ENCODE results near the gene CRACR2A. TPM values are rescaled to one million over a fixed set of nuclear protein-coding genes. Genes with fewer than 3 reads are reported as not detected.

Gene CRACR2A
- total RNA-seq, 2 experiments from 2014 or later, result 24.5 to 26.0 TPM

DNA sequence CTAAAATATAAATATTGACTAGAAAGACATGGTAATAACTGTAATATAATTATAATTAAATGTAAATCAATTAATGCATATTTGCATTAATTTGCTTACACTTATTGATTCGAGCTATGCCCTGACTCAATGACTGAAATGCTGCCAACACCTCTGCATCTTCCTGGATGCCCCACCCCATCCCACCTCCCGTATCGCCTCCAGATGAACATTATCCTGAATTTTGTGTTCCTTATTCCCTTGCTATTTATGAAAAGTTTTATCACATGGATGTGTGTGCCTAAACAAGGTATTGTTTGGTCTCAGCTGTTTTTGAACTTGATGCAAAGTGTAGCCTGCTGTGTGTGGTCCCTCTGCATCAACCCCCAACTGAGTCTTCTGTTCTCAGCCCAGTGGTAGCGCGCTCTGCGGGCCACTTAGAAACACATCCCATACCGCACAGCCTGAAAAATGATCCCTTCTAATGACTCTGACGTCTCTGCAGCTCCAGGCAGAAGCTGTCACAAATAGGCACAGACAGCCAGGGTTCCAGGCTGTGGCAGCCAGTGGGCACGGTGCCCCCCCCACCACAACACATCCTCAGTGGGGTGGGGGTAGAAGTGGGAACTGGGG, 165.4 kb downstream of the CRACR2A start:
- H3K4me1 Mint-ChIP-seq, result no peaks in the 10 kb centered on the region
- H3K36me3 Mint-ChIP-seq, result peaks cover 1% of the 10 kb centered on the region
- peaks cover 1% of the 10 kb centered on the region for H3K9me3 Mint-ChIP-seq

DNA sequence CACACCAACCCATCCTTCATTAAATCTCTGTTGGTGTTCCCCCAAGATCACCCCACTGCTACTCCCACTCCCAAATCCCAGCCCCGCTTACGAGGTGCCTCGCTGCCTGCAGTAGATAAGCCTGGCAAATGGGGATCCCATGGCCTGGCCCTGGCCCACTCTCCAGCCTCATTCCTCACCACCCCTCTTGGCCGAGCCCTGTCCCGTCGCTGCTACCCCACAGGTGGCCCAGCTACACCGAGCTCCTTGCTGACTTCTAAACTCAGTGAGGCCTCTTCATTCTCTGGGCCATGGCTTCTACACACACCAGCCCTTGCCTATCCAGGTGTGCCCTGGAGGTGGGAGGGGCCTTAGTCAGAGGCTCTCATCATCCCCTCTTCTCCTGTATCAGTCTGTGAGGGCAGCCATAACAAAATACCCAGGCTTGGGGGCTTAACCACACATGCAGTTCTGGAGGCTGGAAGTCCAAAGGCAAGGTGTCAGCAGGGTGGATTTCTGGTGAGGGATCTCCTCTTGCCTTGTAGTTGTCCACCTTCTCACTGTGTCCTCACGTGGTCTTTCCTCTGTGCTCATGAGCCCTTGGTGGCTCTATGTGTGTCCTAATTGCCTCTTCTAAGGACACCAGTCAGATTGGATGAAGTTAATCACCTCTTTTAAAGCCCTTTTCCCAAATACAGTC, 169.1 kb downstream of the CRACR2A start:
- H3K9me3 Mint-ChIP-seq, result peaks cover 1% of the 10 kb centered on the region
- no peaks in the 10 kb centered on the region for H3K4me1 Mint-ChIP-seq
- no peak overlapping the region for H3K27ac Mint-ChIP-seq
- no peak for DNase-seq
- H3K36me3 Mint-ChIP-seq, result peaks cover 1% of the 10 kb centered on the region
- no peaks in the 10 kb centered on the region for H3K27me3 Mint-ChIP-seq
- no peak overlapping the region for H3K4me3 Mint-ChIP-seq

More for the DNA sequence above, 165.4 kb downstream of the CRACR2A start:
- DNase-seq, result no peak
- Mint-ChIP-seq H3K27ac (no peak overlapping the region), H3K4me3 (no peak overlapping the region), H3K27me3 (peaks cover 3% of the 10 kb centered on the region)

DNA sequence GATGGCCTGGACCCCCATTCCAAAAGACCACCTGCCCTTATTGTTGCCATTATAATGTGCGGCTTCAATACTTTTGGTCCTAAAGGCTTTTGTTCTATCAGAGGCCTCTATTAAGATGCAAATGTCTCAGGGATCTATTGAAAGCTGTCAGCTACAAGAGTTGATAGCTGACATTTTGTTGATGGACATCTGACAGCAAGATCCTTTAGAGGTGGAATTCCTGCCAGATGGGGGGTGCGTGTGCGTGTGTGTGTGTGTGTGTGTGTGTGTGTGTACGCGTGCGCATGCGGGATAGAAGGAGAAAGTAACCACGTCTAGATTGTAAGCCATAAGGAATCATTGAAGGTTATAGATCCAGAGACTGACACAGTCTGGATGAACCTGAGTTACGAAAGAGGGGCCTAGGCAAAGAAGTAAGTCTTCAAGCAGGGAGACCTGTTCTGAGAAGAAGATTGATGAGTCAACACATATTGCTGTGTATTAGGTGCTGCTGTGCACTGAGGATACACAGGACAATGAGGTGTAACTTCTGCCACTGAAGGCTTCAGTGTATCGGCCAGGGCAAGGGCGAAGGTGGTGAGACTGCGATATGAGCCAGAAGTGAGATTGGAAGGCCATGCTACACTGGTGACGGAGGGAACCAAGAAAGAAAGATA, 172.7 kb downstream of the CRACR2A start:
- Mint-ChIP-seq H3K27ac (no peak overlapping the region), H3K36me3 (peaks cover 1% of the 10 kb centered on the region), H3K4me3 (no peak overlapping the region), H3K9me3 (peaks cover 1% of the 10 kb centered on the region), H3K4me1 (no peaks in the 10 kb centered on the region), H3K27me3 (no peaks in the 10 kb centered on the region)
- no peak for DNase-seq

GRCh38 chr12:3579446-3580093, 173.3 kb downstream of the CRACR2A start:
- Mint-ChIP-seq H3K27ac (no peak overlapping the region), H3K4me3 (no peak overlapping the region), H3K36me3 (peaks cover 1% of the 10 kb centered on the region), H3K27me3 (no peaks in the 10 kb centered on the region), H3K4me1 (no peaks in the 10 kb centered on the region), H3K9me3 (peaks cover 1% of the 10 kb centered on the region)
- no peak for DNase-seq

- Mint-ChIP-seq H3K4me3 (no peak overlapping the region), H3K27ac (no peak overlapping the region), H3K4me1 (no peaks in the 10 kb centered on the region), H3K9me3 (no peaks in the 10 kb centered on the region), H3K36me3 (no peaks in the 10 kb centered on the region), H3K27me3 (no peaks in the 10 kb centered on the region)
- no peak for DNase-seq
These were observed 174.4 kb downstream of the CRACR2A start for GRCh38 chr12:3578557-3578956.

DNA sequence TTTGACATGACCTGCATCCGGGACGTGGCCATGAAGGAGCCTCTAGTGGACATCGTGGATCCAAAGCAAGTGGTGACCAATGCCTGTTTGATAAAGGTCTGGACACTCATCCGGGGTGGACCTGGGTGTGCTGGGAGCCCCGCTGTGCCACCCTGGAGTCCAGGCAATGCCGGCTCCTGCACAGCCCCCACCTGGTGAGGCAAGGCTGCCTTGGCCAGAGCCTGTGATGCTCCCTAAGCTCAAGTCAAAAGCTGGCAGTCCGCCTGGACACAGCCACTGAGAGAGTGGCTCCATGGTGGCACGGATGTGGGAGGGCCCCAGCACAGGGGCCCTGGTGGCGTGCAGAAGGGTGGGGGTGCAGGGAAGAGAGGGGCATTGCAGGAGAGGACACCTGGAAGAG, 176.0 kb downstream of the CRACR2A start:
- Mint-ChIP-seq H3K9me3 (no peaks in the 10 kb centered on the region), H3K4me3 (no peak overlapping the region), H3K36me3 (no peaks in the 10 kb centered on the region), H3K27me3 (no peaks in the 10 kb centered on the region), H3K4me1 (peaks cover 1% of the 10 kb centered on the region), H3K27ac (no peak overlapping the region)
- no peak for DNase-seq

DNA sequence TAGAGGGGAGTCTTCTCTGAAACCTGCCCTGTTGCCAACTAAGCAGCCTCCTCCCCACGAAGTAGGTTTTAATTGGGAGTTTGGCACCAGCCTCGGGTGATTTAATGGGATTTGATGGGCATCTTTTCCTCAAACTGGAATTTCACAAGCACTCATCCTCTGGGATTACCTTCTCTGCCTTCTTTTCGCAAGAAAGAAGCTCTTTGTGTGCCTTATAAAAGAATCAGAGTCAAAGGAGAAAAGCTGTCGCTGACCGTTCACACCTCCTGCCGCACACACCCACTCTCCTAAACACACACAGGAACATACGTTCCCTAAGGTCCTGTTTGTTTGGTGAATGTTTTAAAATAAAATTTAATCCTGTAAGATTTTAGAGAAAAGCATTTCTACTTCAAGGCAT, 177.9 kb downstream of the CRACR2A start:
- DNase-seq, result no peak
- Mint-ChIP-seq H3K36me3 (no peaks in the 10 kb centered on the region), H3K4me1 (peaks cover 2% of the 10 kb centered on the region), H3K27me3 (no peaks in the 10 kb centered on the region), H3K9me3 (no peaks in the 10 kb centered on the region), H3K27ac (no peak overlapping the region), H3K4me3 (no peak overlapping the region)

- DNase-seq, result no peak
- Mint-ChIP-seq H3K36me3 (no peaks in the 10 kb centered on the region), H3K9me3 (no peaks in the 10 kb centered on the region), H3K4me1 (peaks cover 2% of the 10 kb centered on the region), H3K27ac (no peak overlapping the region), H3K4me3 (no peak overlapping the region), H3K27me3 (no peaks in the 10 kb centered on the region)
These were observed 180.3 kb downstream of the CRACR2A start for GRCh38 chr12:3572560-3572959.

- Mint-ChIP-seq H3K4me1 (peaks cover 2% of the 10 kb centered on the region), H3K4me3 (no peak overlapping the region), H3K27ac (no peak overlapping the region), H3K27me3 (no peaks in the 10 kb centered on the region), H3K36me3 (no peaks in the 10 kb centered on the region), H3K9me3 (no peaks in the 10 kb centered on the region)
- no peak for DNase-seq
These were observed 181.2 kb downstream of the CRACR2A start for GRCh38 chr12:3571724-3572123.

DNA sequence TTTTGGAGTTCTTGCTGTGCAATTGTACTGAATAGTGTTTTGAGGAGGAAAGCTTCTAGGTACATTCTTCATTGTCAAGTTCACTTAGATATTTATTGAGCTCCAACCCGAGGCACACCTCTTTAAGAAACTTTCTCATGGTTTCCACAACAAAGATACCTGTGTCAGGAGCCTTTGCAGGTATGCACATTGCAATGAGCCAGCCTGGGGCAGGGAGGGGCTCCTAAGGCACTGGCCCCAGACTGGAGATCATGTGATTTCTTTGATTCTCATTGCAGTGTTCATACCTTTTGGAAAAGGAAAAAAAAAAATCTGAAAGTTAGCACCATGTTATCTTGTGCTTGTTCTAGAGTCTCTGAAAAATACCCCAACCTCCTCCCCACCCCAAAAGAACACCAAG, 181.6 kb downstream of the CRACR2A start:
- Mint-ChIP-seq H3K36me3 (no peaks in the 10 kb centered on the region), H3K4me1 (peaks cover 2% of the 10 kb centered on the region)
- DNase-seq, result no peak

GRCh38 chr12:3568695-3569094, 184.2 kb downstream of the CRACR2A start:
- Mint-ChIP-seq H3K4me3 (no peak overlapping the region), H3K36me3 (no peaks in the 10 kb centered on the region), H3K27ac (no peak overlapping the region), H3K4me1 (peaks cover 2% of the 10 kb centered on the region), H3K9me3 (no peaks in the 10 kb centered on the region), H3K27me3 (no peaks in the 10 kb centered on the region)
- no peak for DNase-seq

More for the DNA sequence above, 181.6 kb downstream of the CRACR2A start:
- H3K27me3 Mint-ChIP-seq, result no peaks in the 10 kb centered on the region
- H3K9me3 Mint-ChIP-seq, result no peaks in the 10 kb centered on the region
- H3K27ac Mint-ChIP-seq, result no peak overlapping the region
- H3K4me3 Mint-ChIP-seq, result no peak overlapping the region

DNA sequence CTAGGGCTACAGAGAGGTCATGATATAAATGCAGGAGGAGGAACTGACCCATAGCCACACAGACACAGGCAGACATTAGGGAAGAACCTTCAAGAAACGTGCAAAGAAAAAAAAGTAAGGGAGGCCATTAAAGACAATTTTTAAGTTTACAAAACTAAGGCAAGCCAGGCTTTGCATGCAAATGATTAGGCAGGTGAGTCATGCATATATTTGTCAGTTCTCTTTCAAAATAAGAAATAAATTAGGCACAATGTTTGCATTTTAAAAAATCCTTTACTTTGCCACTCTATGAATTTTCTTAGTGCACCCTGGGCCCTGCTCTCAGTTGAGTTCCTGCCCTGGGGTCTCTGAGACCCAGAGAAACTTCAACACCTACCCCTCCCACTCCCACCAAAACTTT, 186.9 kb downstream of the CRACR2A start:
- no peaks in the 10 kb centered on the region for H3K9me3 Mint-ChIP-seq
- H3K4me1 Mint-ChIP-seq, result no peaks in the 10 kb centered on the region
- no peak for DNase-seq
- H3K27me3 Mint-ChIP-seq, result no peaks in the 10 kb centered on the region
- H3K4me3 Mint-ChIP-seq, result no peak overlapping the region
- H3K27ac Mint-ChIP-seq, result no peak overlapping the region
- H3K36me3 Mint-ChIP-seq, result no peaks in the 10 kb centered on the region
